G401 (cell line): ENCODE data around the gene NUMA1. TPM values are rescaled to one million over a fixed set of nuclear protein-coding genes. Genes with fewer than 3 reads are reported as not detected.

ENCODE experiments used
- DNase-seq: peaks from one replicate; pipeline ENCODE4 v3.0.0-alpha.2; 2015; ENCODE audit warnings: low spot score
- in situ Hi-C: cut with HindIII; loops from 2 replicates; pipeline ENCODE4 v1.10.0; 2016; ENCODE audit warnings: low sequenced_read_pairs, mixed read lengths
- total RNA-seq: library from RNA; depleted of rRNA; stranded (reverse); fragments of >200 nt; shearing (Covaris generic); gene quantifications from 2 replicates; pipeline ENCODE4 v1.2.3, GENCODE V29; 2014

Gene NUMA1
- total RNA-seq, 1 experiment from 2014 or later, result 128 TPM

DNA sequence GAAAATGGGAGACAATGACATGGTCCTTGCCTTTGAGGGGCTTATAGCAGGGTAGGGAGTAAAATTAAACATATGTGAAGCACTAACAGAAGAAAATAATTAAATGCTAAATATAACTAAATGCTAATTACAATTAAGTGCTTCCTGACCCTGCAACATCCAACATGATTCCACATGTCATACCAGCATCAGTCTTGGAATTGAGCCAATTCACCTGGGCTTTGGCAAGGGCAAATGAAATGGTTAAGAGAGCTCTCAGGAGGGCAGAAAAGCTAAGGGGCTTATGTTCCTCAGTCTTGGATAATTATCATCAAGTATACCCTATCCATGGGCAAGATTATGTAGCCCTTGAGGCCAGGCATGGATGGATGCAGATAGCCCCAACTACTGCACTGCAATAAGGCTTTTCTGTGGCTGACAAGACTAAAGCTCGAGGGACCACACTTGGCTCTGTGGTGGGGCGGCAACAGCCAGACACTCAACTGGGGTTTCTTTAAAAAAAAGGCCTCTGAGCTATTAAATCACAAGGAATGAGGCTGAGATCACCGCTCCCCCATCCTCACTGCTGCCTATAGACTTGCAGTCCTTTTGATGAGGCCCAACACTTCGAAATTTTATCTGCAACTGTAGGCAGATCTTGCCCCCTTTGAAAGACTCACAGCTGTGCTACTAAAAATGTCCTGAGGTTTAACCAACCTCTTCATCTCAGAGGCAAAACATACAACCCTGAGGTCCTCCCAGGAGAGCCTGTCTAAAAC lies 42.6 kb downstream of the NUMA1 start:
- in situ Hi-C loops, result no loop called here
- peak; percentile 26 for DNase-seq

DNA sequence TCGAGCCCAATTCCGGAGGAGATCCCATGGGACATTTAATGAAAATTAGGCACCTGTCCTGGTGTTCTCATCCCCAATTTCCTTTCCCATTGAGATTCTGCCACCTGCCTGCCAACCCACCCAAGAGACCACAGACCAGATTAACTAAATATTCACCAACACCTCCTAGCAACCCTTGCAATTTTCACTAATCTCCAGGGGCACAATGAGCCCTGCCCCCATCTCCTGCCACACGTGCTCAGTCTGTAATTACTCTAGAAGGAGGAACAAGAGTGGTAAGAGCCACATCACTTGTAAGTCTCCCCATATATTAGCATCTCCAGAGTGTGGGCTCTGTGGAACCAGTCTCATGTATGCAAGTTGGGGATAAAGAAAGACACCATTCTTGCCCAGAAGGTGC lies 43.7 kb downstream of the NUMA1 start:
- in situ Hi-C loops, result no loop called here
- DNase-seq, result no peak

DNA sequence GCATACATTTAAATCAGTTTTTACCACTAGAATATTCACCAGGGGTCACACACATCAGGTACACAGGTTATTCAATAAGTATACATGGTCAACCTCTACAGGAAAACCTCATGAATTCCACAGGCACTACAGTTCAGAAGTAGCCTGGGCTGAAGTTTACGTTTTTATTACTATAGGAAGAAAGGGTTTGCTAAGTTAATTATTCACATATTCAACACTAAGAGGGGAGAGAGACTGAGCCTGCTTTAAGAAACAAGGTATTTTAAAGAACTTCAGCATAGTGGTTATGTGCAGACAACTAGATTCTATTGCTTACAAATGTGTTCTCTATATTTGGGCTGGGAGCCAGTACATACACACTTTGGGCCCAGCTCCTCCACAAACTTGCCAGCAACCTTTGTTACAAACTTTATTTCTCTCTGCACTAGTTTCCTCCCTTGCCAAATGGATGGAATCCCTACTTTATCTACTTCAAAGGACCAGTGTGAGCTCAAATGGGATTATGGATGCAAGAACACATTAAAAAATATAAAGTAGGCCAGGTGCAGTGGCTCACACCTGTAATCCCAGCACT lies 49.8 kb downstream of the NUMA1 start:
- in situ Hi-C loops, result no loop called here
- DNase-seq, result no peak

GRCh38 chr11:72026090-72026489 lies 54.3 kb downstream of the NUMA1 start:
- DNase-seq, result no peak
- in situ Hi-C loops, result no loop called here

DNA sequence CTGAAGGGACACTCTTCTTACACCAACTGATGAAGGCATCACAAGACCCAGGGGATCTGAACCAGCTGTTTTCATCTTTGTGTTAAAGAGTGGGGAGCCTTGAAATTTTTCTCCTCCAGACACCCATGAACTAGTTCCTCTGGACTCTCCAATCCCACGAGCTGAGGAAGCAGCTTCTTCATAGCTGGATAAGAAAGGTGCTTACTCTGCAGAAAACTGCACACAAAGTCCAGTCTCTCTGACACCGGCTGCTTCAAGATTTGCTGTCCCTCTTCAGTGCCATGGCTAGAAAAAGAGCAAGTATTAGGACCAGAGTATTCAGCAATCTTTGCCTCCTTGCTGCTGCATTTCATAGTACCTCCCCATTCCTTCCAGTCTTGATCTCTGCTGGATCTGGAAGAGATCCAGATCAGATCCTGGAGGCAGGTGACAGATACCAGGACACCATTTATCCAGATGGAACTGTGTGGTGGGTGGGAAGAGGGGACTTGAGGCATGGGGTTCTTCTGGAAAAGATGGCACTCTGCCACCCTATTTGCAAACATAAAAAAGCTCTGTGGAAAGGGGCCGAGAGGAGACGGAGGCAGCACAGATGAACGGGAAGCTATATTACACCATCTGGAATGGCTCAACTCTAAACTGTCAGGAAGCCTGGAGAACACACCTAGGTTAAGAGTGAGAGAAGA lies 56.1 kb downstream of the NUMA1 start:
- in situ Hi-C loops, result no loop called here
- peak; percentile 43 for DNase-seq

GRCh38 chr11:72023335-72023734 lies 57.0 kb downstream of the NUMA1 start:
- no peak for DNase-seq
- in situ Hi-C loops, result no loop called here

DNA sequence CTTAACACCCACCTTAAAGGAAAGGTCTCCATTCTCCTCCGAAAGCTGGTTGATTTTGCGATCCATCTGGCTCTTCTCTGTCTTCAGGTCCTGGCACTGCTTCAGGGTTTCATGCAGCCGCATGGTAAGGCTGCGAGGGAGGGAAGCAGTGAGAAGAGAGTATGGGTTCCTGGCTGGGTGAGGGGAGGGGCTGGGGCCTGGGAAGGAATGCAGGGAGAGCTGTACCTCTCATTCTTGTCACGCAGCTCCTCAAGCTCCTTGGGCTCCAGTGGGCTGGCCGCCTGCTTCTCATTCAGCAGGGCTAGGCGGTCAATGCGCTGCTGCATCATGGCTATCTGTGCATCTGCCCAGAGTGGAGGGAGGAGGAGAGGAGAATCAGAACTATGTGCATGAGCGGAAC lies 62.2 kb downstream of the NUMA1 start:
- in situ Hi-C loops, result no loop called here
- no peak for DNase-seq

DNA sequence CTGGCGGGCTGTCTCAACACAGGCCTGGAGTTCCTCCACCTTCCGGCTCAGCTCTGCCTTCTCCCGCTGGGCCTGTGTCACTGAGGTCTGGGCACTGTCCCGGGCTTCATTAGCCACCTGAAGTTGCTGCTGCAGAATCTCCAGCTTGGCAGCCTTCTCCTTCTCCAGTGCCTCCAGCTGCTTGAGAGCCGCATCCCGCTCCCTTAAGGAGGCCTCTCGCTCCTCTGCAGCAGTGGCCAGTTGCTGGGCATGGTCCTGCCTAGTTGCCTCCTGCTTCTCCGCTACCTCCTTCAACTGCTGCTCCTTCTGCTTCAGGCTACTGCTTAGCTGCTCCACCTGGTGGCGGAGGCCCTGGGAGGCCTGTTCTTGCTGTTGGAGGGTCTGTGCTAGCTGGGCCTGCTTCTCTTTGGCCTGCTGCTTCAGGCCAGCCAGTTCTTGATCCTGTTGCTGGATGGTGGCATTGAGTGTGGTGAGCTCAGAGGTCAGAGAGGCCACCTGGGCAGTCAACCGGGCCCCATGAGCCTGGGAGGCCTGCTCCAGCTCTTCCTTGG lies 64.8 kb downstream of the NUMA1 start:
- DNase-seq, result peak; percentile 58
- in situ Hi-C loops, result no loop called here

DNA sequence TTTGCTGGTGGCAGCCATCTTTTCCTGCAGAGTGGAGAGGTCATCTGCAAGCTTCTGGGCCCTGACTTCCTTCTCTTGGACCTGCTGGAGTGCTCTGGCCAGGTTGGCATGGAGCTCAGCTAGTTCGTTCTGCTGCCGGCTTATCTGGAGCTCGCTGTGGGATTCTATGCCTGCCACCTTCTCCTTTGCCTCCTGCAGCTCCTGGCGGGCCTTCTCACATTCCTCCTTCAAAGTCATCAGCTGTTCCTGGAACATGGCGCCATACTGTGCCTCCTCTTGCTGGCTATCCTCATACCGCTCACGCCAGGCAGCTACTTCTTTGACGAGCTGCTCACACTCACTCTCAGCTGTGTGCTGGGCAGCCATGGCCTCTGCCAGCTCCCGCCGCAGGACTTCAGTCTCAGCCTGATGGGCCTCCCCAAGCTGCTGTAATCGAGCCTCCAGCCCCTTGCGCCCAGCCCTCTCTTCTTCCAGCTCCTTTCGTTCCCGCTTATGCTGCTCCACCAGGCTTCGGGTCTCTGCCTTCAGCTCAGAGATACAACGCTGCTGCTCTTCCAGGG lies 65.5 kb downstream of the NUMA1 start:
- DNase-seq, result peak; percentile 57
- in situ Hi-C loops, result no loop called here

- in situ Hi-C loops, result no loop called here
- peak; percentile 67 for DNase-seq
Observed at GRCh38 chr11:72013765-72014711, 66.3 kb downstream of the NUMA1 start.

DNA sequence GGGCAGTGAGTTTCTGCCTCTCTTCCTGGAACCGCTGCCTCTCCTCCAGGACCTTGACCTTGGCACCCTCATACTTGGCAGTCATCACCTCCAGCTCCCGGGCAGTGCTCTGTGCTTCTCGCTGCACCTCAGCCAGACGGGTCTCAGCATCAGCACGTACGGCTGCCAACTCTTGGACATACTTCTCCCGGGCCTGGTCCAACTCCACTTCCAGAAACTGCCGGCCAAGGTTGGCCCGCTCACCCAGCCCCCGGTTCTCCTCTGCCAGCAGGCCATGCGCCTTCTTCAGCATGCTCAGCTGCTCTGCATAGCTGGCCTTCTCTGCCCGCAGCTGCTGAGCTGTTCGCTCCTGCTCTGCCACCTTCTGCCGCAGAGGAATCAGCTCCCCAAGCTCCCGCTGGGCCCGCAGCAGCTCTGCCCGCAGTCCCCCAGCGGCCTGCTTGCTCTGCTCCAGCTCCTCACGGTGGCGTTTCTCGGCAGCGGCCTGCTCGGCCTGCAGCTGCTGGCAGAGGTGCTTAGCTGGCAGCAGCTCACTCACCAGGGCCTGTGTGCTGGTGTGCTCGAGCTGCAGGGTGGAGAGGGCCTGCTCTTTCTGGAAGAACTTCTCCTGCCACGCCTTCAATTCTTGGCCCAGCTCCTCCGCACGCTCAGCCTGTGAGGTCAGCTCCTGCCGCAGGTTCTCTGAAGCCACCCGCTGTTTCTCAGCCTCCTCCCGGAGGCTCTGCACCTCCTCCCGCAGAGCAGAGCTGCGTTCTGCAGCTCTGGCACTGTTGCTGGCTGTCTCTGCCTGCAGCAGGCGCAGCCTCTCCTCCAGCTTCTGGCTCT lies 67.2 kb downstream of the NUMA1 start:
- in situ Hi-C loops, result no loop called here
- peak; percentile 54 for DNase-seq

- no peak for DNase-seq
- in situ Hi-C loops, result no loop called here
Observed at GRCh38 chr11:72012091-72012630, 68.2 kb downstream of the NUMA1 start.

GRCh38 chr11:72010529-72011233 lies 69.7 kb downstream of the NUMA1 start:
- in situ Hi-C loops, result no loop called here
- peak; percentile 74 for DNase-seq

DNA sequence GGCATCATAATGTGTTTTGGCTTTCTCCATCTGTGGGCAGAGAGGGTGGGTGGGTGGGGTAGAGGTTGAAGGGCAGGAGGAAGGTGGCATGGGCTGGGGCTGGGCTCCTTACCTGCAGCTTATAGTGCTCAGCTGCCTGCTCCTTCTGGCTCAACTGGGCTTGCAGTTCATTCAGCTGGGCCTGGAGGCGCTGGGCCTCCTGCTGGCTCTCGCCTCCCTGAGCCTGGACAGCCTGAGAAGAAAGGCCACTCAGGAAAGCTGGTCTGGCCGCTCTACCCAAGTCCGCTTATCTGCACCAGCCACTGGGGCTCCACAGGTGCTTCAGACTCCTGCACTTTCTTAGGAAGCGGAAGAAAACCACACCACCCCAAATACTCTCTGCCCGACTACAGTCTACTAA lies 71.2 kb downstream of the NUMA1 start:
- in situ Hi-C loops, result no loop called here
- no peak for DNase-seq

DNA sequence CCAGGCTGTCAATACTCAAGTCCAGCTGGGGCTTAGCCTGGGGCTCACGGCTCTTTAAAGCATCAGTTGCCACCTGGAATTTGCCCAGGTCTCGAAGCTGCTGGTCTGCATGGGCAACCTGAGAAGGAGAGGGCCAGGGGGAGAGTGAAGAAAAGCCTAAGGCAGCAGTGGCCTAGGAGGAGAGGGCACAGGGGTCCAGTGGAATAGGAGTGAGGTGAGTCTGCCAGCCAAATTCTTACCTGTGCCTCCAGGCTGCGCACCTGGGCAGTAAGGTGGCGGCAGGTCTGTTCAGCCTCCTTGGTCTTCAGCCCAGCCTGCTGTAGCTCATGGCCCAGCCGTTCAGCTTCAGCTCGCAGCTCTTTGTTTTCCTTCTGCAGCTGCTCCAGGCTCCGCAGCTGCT lies 71.6 kb downstream of the NUMA1 start:
- in situ Hi-C loops, result no loop called here

GRCh38 chr11:72007587-72007986 lies 72.8 kb downstream of the NUMA1 start:
- no peak for DNase-seq
- in situ Hi-C loops, result no loop called here

More for the DNA sequence above, 71.6 kb downstream of the NUMA1 start:
- DNase-seq, result no peak

DNA sequence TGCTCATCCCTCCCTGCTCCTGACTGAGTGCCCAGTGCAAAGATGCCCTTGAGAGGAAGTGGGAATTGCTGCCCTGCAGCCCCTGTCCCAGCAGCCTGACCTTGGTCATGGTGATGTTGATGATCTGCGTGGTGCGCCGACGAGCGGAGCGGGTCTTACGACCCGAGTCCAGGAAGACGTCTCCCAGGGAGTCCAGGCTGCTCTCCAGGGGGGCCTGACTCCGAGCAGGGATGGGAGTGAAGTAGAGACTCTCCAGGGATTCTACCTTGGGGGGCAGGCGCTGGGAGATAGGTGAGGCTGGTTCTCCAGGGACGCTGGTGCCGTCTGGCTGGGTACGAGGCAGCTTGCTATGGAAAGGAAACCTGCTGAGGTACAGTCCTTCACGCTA lies 73.3 kb downstream of the NUMA1 start:
- no peak for DNase-seq
- in situ Hi-C loops, result no loop called here
